Measurements from ENCODE around the gene IFNA6. TPM values are rescaled to one million over a fixed set of nuclear protein-coding genes. Genes with fewer than 3 reads are reported as not detected.

IFNA6 gene
- total and polyA plus RNA-seq, 2 of the 8 experiments (the other 6 are each of a cell fraction or from before 2014, with no cell fraction given), result not detected

DNA sequence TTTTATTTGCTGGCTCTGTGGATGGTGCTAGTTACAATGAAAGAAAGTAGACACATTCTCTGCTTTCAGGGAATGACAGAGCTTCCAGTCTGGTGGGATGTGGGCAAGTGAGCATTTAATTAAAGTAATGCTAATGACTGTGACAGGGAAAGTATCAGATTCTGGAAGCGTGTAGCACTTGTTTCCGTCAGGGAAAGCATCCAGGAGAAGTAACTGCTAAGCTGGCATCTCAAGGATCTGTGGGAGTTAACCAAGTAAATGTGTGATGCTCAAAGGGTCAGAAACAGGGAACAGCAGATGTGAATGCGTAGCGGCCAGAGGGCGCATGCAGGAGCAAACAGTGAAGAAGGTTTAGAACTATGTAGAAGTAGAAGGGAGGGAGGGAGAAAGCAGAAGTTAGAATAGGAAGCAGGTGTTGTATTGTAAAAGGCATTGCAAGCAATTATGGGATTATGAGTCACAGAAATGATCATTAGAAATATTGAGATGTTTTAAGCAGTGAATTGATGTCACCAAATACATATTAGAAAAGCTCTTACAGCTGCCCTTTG is 27.7 kb downstream of the IFNA6 start:
- Histone ChIP-seq H2AK5ac (ENCODE audit: low read depth, low read length) (no peak overlapping the region), H4K20me1 (replicated peaks in 1 of 2; ENCODE audit: control insufficient read depth in 1 of 2, insufficient read depth in 2 of 2, low read length in 2 of 2) (no peaks in the 10 kb centered on the region), H4K5ac (ENCODE audit: insufficient read length, low read depth, low read length) (no peak overlapping the region), H3K27me3 (replicated peaks in 1 of 4; ENCODE audit: control insufficient read depth in 3 of 4, extremely low read depth in 1 of 4, insufficient read depth in 3 of 4, low read length in 3 of 4) (no peaks in the 10 kb centered on the region), H3K4ac (replicated peaks; ENCODE audit: insufficient read length, low read depth, low read length) (no peak overlapping the region), H2AFZ (ENCODE audit: low read length) (no peak overlapping the region), H3K4me2 (ENCODE audit: insufficient read depth in 1 of 2, low read depth in 2 of 2, low read length in 2 of 2) (no peak overlapping the region), H3K4me1 (replicated peaks in 1 of 4; ENCODE audit: control insufficient read depth in 3 of 4, insufficient read depth in 4 of 4, low read length in 3 of 4) (no peaks in the 10 kb centered on the region), H4K8ac (ENCODE audit: extremely low read depth, insufficient read depth, low read length) (no peak overlapping the region), H3K36me3 (ENCODE audit: control insufficient read depth in 2 of 4, insufficient read depth in 4 of 4, low read length in 3 of 4) (peaks cover 0 to 2% (median 0%) of the 10 kb centered on the region in 4 experiments; a peak in 1 of 8 replicates), H3K27ac (ENCODE audit: low read depth, low read length) (no peak overlapping the region), H2BK12ac (ENCODE audit: low read depth, low read length) (no peak overlapping the region), H3K14ac (ENCODE audit: insufficient read length) (no peak overlapping the region), H3K79me2 (ENCODE audit: control insufficient read depth in 1 of 2, insufficient read depth in 2 of 2, low read length in 2 of 2) (no peaks in the 10 kb centered on the region), H3K79me1 (ENCODE audit: low read depth, low read length) (no peaks in the 10 kb centered on the region), H3K56ac (replicated peaks; ENCODE audit: insufficient read length, low read depth, low read length) (no peak overlapping the region), H2BK5ac (ENCODE audit: low read depth, low read length) (no peak overlapping the region), H2BK15ac (ENCODE audit: low read length) (no peak overlapping the region), H3K23ac (ENCODE audit: insufficient read length) (no peak overlapping the region), H3K9me3 (ENCODE audit: insufficient read depth in 2 of 2, low read depth in 1 of 2, low read length in 1 of 2) (no peaks in the 10 kb centered on the region), H3K4me3 (ENCODE audit: extremely low read depth in 1 of 4, insufficient read depth in 2 of 4, low read depth in 3 of 4, low read length in 4 of 4) (no peak overlapping the region), H3K18ac (ENCODE audit: extremely low read depth, low read length) (no peak overlapping the region), H2BK120ac (replicated peaks; ENCODE audit: low read depth, low read length) (no peak overlapping the region), H3K23me2 (ENCODE audit: low read depth, low read length) (no peaks in the 10 kb centered on the region; the same call in 1 of the 2 replicates), H2BK20ac (ENCODE audit: low read length) (no peak overlapping the region), H3K9ac (replicated peaks in 1 of 4; ENCODE audit: extremely low read depth in 1 of 4, low read depth in 3 of 4, low read length in 3 of 4) (no peak overlapping the region), H4K91ac (replicated peaks; ENCODE audit: insufficient read length, low read length) (no peak overlapping the region)
- FAIRE-seq, result no peak
- POLR2A ChIA-PET (ENCODE audit: partially characterized antibody), result no interaction called here
- CTCF ChIA-PET (ENCODE audit: partially characterized antibody), result interaction anchor here (0.7 to 4.8 kb wide), 23 partner anchors 8 to 466 kb away, joined by 3 to 25 read pairs (median 5); partner anchors contain the start of gene KLHL9
- no peak for DNase-seq (ENCODE audit: low read depth in 1 of 2, low spot score in 2 of 2)
- WGBS, 2 experiments (ENCODE audit: extremely low coverage in 1 of 2, insufficient coverage in 1 of 2, insufficient read length in 1 of 2, insufficient replicate concordance in 2 of 2, low coverage in 1 of 2, low lambda C conversion rate in 2 of 2, missing lambda C conversion rate in 1 of 2), result 93% methylated on average over 5 of the region's 5 CpGs; no CpG with 5 or more reads in 1 of the 2 experiments
- no peak for TF ChIP-seq RXRA (IDR thresholded peaks at IDR 0.05; ENCODE audit: insufficient read depth, low read depth, low read length)
- no peak for TF ChIP-seq MAFK (IDR thresholded peaks at IDR 0.05; ENCODE audit: low read depth, low read length)
- no peak for TF ChIP-seq RNF2 (IDR thresholded peaks at IDR 0.05; ENCODE audit: borderline replicate concordance, low read depth, low read length, missing control alignments, poor library complexity, severe bottlenecking)
- TF ChIP-seq NANOG (IDR thresholded peaks at IDR 0.05; ENCODE audit: insufficient read depth, low read depth, low read length, poor library complexity, severe bottlenecking), result no peak
- no peak for TF ChIP-seq CHD1 (IDR thresholded peaks at IDR 0.05; ENCODE audit: low read depth, low read length)

All from H1 (cell line).